DND-41 (cell line): ENCODE results near the gene EPS8L1.
"Not testable (repeated sequence)": the region's sequence is repeated elsewhere in the genome, so short reads cannot be mapped to it uniquely, and the experiment has no call there.

ENCODE experiments used
- ATAC-seq: fragments of 200-7000 bp; cut with Tn5 transposase; 3 replicates; pipeline ENCODE4 v1.9.1; 2021; ENCODE audit warnings: low read depth; ENCODE audit not compliant: insufficient read depth
- DNase-seq: peaks from one replicate; pipeline ENCODE4 v3.0.0-alpha.2; 2020
- H2AFZ ChIP-seq: 2 replicates; pipeline ENCODE4 v1.6.0; 2012; ENCODE audit warnings: low read depth, low read length
- H3K27ac ChIP-seq: 2 replicates; pipeline ENCODE4 v1.5.1; 2012; ENCODE audit warnings: low read length, inconsistent platforms
- H3K27me3 ChIP-seq: fragments of 200-600 bp; sonication (generic); 2 replicates; pipeline ENCODE4 v1.6.0; 2012; ENCODE audit warnings: low read length, mild to moderate bottlenecking, inconsistent platforms; ENCODE audit not compliant: insufficient read depth, poor library complexity
- H3K36me3 ChIP-seq: 2 replicates; pipeline ENCODE4 v1.5.1; 2012; ENCODE audit warnings: low read length, inconsistent platforms; ENCODE audit not compliant: insufficient read depth
- H3K4me1 ChIP-seq: 2 replicates; pipeline ENCODE4 v1.5.1; 2012; ENCODE audit warnings: mild to moderate bottlenecking, low read length; ENCODE audit not compliant: insufficient read depth
- H3K4me2 ChIP-seq: 2 replicates; pipeline ENCODE4 v1.6.0; 2012; ENCODE audit warnings: mild to moderate bottlenecking, moderate library complexity, low read length, inconsistent platforms; ENCODE audit not compliant: insufficient read depth
- H3K4me3 ChIP-seq, 2 experiments: fragments of 200-600 bp in 1 of 2; shearing (Covaris generic) in 1 of 2; 2 replicates each; pipeline ENCODE4 v1.5.1; 2012 to 2016; ENCODE audit warnings: inconsistent platforms in 2 of 2, low read length in 2 of 2, mild to moderate bottlenecking in 2 of 2, low read depth in 1 of 2, moderate library complexity in 1 of 2
- H3K79me2 ChIP-seq: 2 replicates; pipeline ENCODE4 v1.6.0; 2012; ENCODE audit warnings: low read length, inconsistent platforms; ENCODE audit not compliant: insufficient read depth
- H3K9ac ChIP-seq: 2 replicates; pipeline ENCODE4 v1.6.0; 2012; ENCODE audit warnings: low read depth, mild to moderate bottlenecking, inconsistent platforms, low read length, moderate library complexity
- H3K9me3 ChIP-seq: 2 replicates; pipeline ENCODE4 v1.5.1; 2012; ENCODE audit warnings: low read length, moderate library complexity, mild to moderate bottlenecking, inconsistent platforms; ENCODE audit not compliant: insufficient read depth, severe bottlenecking
- H4K20me1 ChIP-seq: 2 replicates; pipeline ENCODE4 v1.6.0; 2012; ENCODE audit warnings: low read length; ENCODE audit not compliant: insufficient read depth
- EZH2 ChIP-seq: IDR thresholded peaks from 3 replicates; pipeline ENCODE4 v1.6.1; 2012; ENCODE audit warnings: borderline replicate concordance, low read depth, mild to moderate bottlenecking, moderate library complexity, low read length, inconsistent platforms; ENCODE audit not compliant: severe bottlenecking
- TF ChIP-seq, protein P1 (sequence below): IDR thresholded peaks from 2 replicates; pipeline ENCODE4 v1.5.1; 2012; ENCODE audit warnings: borderline replicate concordance, low read length, moderate library complexity, mild to moderate bottlenecking; ENCODE audit not compliant: poor library complexity, severe bottlenecking; ENCODE audit errors: extremely low read depth

Gene EPS8L1

DNA sequence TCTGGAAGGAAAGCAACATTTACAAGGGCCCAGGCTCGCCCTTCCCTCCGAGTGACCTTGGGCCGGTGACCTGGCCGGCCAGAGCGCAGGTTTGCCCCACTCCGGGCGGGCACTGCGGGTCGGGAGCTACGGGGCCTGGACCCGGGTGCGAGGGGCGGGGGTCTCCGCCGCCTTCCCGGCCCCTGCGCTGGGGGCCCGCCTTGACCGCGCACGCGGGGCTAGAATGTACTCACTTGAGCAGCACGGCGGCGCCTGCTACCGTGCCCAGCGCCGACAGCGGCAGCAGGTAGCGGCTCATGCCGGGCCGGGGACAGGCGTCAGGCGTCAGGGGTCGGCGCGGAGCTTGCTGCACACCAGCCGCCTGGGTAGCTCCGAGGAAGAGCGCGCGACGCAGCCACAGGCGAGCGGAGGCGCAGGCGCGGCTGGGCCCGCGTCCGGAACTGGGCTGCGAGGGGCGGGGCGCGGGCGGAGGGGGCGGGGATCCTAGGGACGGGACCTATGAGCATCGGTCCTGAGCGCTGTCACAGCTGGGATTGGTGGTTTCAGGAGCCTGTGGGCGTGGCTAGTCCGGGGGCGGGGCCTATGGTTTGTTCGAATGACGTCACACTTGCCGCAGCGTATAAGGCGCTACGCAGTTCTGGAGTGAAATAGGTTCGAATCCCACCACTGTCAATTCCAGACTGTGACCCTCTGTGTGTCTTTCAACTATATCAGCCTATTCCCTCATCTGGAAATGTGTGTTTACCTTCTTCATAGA lies 12.8 kb upstream of the EPS8L1 start, which contains the start of gene RDH13:
Gene RDH13, minus strand, starts transcription at position 414 of the 757 bp plus-strand sequence. Its CDS starts 116 bp downstream, at position 298.
- Histone ChIP-seq H3K4me1 (no peaks in the 10 kb centered on the region), H3K27me3 (no peaks in the 10 kb centered on the region), H3K9ac (no peak within 1 kb of the TSS), H3K27ac (no peak within 1 kb of the TSS), H3K9me3 (no peaks in the 10 kb centered on the region), H3K4me2 (no peak within 1 kb of the TSS), H3K36me3 (no peaks in the 10 kb centered on the region), H3K79me2 (no peaks in the 10 kb centered on the region), H3K4me3 (no peak within 1 kb of the TSS), H2AFZ (no peak within 1 kb of the TSS), H4K20me1 (no peaks in the 10 kb centered on the region)
- no peak for DNase-seq
- TF ChIP-seq, protein P1, sequence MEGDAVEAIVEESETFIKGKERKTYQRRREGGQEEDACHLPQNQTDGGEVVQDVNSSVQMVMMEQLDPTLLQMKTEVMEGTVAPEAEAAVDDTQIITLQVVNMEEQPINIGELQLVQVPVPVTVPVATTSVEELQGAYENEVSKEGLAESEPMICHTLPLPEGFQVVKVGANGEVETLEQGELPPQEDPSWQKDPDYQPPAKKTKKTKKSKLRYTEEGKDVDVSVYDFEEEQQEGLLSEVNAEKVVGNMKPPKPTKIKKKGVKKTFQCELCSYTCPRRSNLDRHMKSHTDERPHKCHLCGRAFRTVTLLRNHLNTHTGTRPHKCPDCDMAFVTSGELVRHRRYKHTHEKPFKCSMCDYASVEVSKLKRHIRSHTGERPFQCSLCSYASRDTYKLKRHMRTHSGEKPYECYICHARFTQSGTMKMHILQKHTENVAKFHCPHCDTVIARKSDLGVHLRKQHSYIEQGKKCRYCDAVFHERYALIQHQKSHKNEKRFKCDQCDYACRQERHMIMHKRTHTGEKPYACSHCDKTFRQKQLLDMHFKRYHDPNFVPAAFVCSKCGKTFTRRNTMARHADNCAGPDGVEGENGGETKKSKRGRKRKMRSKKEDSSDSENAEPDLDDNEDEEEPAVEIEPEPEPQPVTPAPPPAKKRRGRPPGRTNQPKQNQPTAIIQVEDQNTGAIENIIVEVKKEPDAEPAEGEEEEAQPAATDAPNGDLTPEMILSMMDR, result no peak
- TF ChIP-seq EZH2, result no peak
- no peak for ATAC-seq

DNA sequence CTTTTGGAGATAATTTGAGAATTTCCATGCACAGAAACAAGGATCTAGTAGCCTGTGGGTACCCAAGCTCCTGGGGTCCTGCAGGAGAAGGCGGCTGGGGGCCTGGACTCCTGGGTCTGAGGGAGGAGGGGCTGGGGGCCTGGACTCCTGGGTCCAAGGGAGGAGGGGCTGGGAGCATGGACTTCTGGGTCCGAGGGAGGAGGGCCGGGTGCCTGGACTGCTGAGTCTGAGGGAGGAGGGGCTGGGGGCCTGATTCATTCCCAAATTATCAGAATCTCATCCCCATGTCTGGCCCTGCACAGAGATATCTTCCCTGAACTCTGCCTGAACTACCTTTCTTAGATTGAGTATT lies 12.2 kb upstream of the EPS8L1 start:
- Histone ChIP-seq H3K27me3 (no peaks in the 10 kb centered on the region), H3K4me1 (no peaks in the 10 kb centered on the region), H3K36me3 (no peaks in the 10 kb centered on the region), H3K27ac (no peak overlapping the region), H3K9me3 (no peaks in the 10 kb centered on the region), H3K4me2 (no peak overlapping the region), H3K4me3 (no peak overlapping the region), H4K20me1 (no peaks in the 10 kb centered on the region), H2AFZ (no peak overlapping the region), H3K9ac (no peak overlapping the region), H3K79me2 (no peaks in the 10 kb centered on the region)
- no peak for ATAC-seq
- no peak for DNase-seq
- TF ChIP-seq, protein P1, result no peak
- TF ChIP-seq EZH2, result no peak

DNA sequence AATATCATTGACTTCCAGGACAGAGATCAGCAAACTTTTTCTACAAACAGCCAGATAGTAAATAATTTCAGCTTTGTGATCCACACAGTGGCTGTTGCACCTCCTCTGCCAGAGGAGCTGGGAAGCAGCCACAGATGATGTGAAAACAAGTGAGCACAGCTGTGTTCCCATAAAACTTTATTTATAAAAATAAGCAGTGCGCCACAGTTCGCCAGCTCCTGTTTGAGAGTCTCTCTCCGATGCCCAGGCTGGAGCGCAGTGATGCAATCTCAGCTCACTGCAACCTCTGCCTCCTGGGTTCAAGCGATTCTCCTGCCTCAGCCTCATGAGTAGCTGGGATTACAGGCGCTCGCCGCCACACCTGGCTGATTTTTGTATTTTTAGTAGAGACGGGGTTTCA lies 10.2 kb upstream of the EPS8L1 start:
- not testable (repeated sequence) for H2AFZ ChIP-seq, H3K27me3 ChIP-seq, ATAC-seq, H3K4me3 ChIP-seq, H3K4me2 ChIP-seq, H3K36me3 ChIP-seq, H3K79me2 ChIP-seq, DNase-seq, H4K20me1 ChIP-seq, H3K9ac ChIP-seq, H3K4me1 ChIP-seq, H3K9me3 ChIP-seq, H3K27ac ChIP-seq

DNA sequence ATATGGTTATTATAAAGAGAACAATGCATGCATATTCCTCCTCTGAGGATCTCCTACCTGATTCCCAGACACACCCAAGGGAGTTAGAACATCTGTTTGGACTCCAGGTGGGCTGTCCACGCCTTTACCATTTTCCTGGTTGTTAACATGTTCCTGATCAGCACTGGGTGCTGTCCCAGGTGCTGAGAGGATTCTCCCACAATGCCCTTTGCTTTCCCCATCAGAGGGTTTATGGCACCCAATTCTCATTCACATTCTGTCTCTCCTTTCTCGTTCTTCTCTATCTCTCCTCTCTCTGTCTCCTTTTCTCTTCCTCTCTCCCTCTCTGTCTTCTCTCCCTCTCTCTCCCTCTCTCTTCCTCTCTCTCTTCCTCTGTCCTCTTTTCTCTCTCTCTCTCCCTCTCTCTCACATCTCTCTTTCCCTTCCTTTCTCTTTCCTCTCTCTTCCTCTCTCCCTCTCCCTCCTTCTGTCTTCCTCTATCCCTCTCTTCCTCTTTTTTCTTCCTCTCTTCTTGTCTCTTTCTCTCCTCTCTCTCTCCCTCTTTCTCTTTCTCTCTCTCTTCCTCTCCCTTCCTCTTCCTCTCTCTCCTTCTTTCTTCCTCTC lies 9.5 kb upstream of the EPS8L1 start:
- no peaks in the 10 kb centered on the region for H3K27me3 ChIP-seq
- no peak overlapping the region for H3K4me3 ChIP-seq
- TF ChIP-seq, protein P1, result no peak
- H4K20me1 ChIP-seq, result 0 out of 2 replicates have a peak, but pooled peaks cover 3% of the 10 kb centered on the region
- H2AFZ ChIP-seq, result no peak overlapping the region
- DNase-seq (no peak), ATAC-seq (peak; percentile 53)
- no peak overlapping the region for H3K4me2 ChIP-seq
- no peaks in the 10 kb centered on the region for H3K9me3 ChIP-seq
- no peak overlapping the region for H3K27ac ChIP-seq
- H3K4me1 ChIP-seq, result no peaks in the 10 kb centered on the region
- H3K9ac ChIP-seq, result no peak overlapping the region
- H3K79me2 ChIP-seq, result no peaks in the 10 kb centered on the region
- H3K36me3 ChIP-seq, result no peaks in the 10 kb centered on the region
